Measurements from ENCODE around the gene UNC5A. TPM values are rescaled to one million over a fixed set of nuclear protein-coding genes. Genes with fewer than 3 reads are reported as not detected.

The UNC5A gene
- total RNA-seq, 1 donor from 2014 or later: 2.8 TPM

GRCh38 chr5:176847726-176848290, 37.4 kb downstream of the UNC5A start:
- Mint-ChIP-seq H3K27me3 (peaks cover 26% of the 10 kb centered on the region), H3K36me3 (ENCODE audit: insufficient read depth) (no peaks in the 10 kb centered on the region), H3K4me3 (ENCODE audit: low read depth) (no peak overlapping the region), H3K4me1 (ENCODE audit: low read depth) (no peaks in the 10 kb centered on the region), H3K9me3 (ENCODE audit: low read depth) (no peaks in the 10 kb centered on the region), H3K27ac (no peak overlapping the region)
- TF ChIP-seq CTCF (IDR thresholded peaks at IDR 0.05; ENCODE audit: unreplicated experiment): no peak
- DNase-seq (ENCODE audit: low spot score, unreplicated experiment): no peak

- peaks cover 31% of the 10 kb centered on the region for H3K27me3 Mint-ChIP-seq
- TF ChIP-seq CTCF (IDR thresholded peaks at IDR 0.05; ENCODE audit: unreplicated experiment): no peak
- H3K9me3 Mint-ChIP-seq (ENCODE audit: low read depth): no peaks in the 10 kb centered on the region
- H3K4me1 Mint-ChIP-seq (ENCODE audit: low read depth): no peaks in the 10 kb centered on the region
- no peaks in the 10 kb centered on the region for H3K36me3 Mint-ChIP-seq (ENCODE audit: insufficient read depth)
- no peak overlapping the region for H3K27ac Mint-ChIP-seq
- H3K4me3 Mint-ChIP-seq (ENCODE audit: low read depth): no peak overlapping the region
- DNase-seq (ENCODE audit: low spot score, unreplicated experiment): no peak
Observed at GRCh38 chr5:176848651-176849050, 38.3 kb downstream of the UNC5A start.

DNA sequence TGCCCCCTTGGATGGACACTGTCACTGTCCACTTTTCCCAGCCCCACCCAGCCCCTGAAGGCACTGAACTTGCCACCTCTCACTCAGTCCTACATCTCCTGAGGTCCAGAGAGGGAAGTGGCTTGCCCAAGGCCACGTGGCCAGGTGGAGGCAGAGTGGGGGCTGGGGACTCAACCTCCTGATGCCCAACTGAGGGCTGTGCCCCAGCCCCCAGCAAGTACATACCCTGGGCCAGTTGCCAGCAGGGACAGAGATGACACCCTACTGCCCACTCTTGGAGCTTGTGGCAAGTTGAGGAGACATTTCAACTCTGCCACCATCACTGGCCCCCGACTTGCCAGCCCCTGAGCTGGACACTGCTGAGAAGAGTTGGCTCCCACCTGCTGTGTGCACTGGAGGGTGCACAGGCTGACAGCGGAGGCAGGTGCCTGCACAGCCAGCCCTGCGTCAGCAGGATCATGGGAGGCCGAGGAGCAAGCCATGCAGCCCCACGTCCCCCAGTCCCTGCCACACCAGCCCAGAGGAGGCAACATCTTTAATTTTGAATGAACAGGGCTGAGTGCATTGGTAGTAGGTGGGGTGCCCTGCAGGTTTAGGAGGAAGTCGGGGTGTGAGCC, 39.4 kb downstream of the UNC5A start:
- no peak for DNase-seq (ENCODE audit: low spot score, unreplicated experiment)
- no peak for TF ChIP-seq CTCF (IDR thresholded peaks at IDR 0.05; ENCODE audit: unreplicated experiment)
- no peak overlapping the region for H3K27ac Mint-ChIP-seq
- no peaks in the 10 kb centered on the region for H3K4me1 Mint-ChIP-seq (ENCODE audit: low read depth)
- H3K27me3 Mint-ChIP-seq: peaks cover 36% of the 10 kb centered on the region
- no peaks in the 10 kb centered on the region for H3K9me3 Mint-ChIP-seq (ENCODE audit: low read depth)
- no peak overlapping the region for H3K4me3 Mint-ChIP-seq (ENCODE audit: low read depth)
- no peaks in the 10 kb centered on the region for H3K36me3 Mint-ChIP-seq (ENCODE audit: insufficient read depth)

- Mint-ChIP-seq H3K4me3 (ENCODE audit: low read depth) (no peak overlapping the region), H3K27me3 (peaks cover 29% of the 10 kb centered on the region), H3K36me3 (ENCODE audit: insufficient read depth) (no peaks in the 10 kb centered on the region), H3K4me1 (ENCODE audit: low read depth) (no peaks in the 10 kb centered on the region), H3K27ac (no peak overlapping the region), H3K9me3 (ENCODE audit: low read depth) (no peaks in the 10 kb centered on the region)
- no peak for DNase-seq (ENCODE audit: low spot score, unreplicated experiment)
- TF ChIP-seq CTCF (IDR thresholded peaks at IDR 0.05; ENCODE audit: unreplicated experiment): no peak
Observed at GRCh38 chr5:176850371-176851245, 40.2 kb downstream of the UNC5A start.

DNA sequence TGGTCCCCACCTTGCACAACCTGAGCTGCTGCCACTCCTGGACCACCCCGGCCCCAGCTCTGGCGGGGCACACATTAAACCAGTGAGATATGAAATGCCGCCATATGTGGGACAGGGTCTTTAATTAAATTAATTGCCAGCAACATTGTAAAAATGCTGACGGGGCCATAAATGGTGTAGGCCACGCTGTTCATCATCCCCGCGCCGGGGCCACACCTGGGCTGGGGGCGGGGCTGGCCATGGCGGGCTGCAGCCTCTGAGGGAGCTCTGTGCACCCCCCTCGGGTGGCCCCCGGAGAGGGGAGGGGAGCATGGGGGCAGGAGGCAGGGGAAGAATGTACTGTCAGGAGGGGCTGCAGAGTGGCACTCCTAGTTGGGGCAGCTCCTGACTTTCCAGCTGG, 41.0 kb downstream of the UNC5A start:
- Mint-ChIP-seq H3K27ac (no peak overlapping the region), H3K4me3 (ENCODE audit: low read depth) (no peak overlapping the region), H3K9me3 (ENCODE audit: low read depth) (no peaks in the 10 kb centered on the region), H3K27me3 (peaks cover 24% of the 10 kb centered on the region), H3K4me1 (ENCODE audit: low read depth) (no peaks in the 10 kb centered on the region), H3K36me3 (ENCODE audit: insufficient read depth) (no peaks in the 10 kb centered on the region)
- TF ChIP-seq CTCF (IDR thresholded peaks at IDR 0.05; ENCODE audit: unreplicated experiment): no peak
- no peak for DNase-seq (ENCODE audit: low spot score, unreplicated experiment)

Measured in progenitor cell of endocrine pancreas (in vitro differentiated cells).